DOHH2 (cell line): ENCODE data around the gene TSPAN1.
A peak's percentile ranks its signal among the peaks of the same experiment; 100 is the strongest.

Source experiments
- H3F3A ChIP-seq: fragments of 200-600 bp; sonication (generic), shearing (Covaris generic); 2 replicates; pipeline ENCODE4 v1.6.0; 2016; ENCODE audit warnings: antibody characterized with exemption, mild to moderate bottlenecking; ENCODE audit not compliant: control insufficient read depth, insufficient read depth
- H3K27ac ChIP-seq: fragments of 200-600 bp; sonication (generic); 2 replicates; pipeline ENCODE4 v1.5.1; 2014; ENCODE audit warnings: low read depth, mild to moderate bottlenecking, low read length, moderate library complexity
- H3K27me3 ChIP-seq: fragments of 200-600 bp; sonication (generic); 2 replicates; pipeline ENCODE4 v1.6.1; 2014; ENCODE audit warnings: mild to moderate bottlenecking, low read length, mixed read lengths; ENCODE audit not compliant: control insufficient read depth
- H3K36me3 ChIP-seq: fragments of 200-600 bp; sonication (generic); 2 replicates; pipeline ENCODE4 v1.6.1; 2014; ENCODE audit warnings: mild to moderate bottlenecking, low read length, moderate library complexity, mixed read lengths; ENCODE audit not compliant: control insufficient read depth
- H3K4me1 ChIP-seq: fragments of 200-600 bp; sonication (generic); 2 replicates; pipeline ENCODE4 v1.6.1; 2014; ENCODE audit warnings: mild to moderate bottlenecking, low read length, mixed read lengths; ENCODE audit not compliant: control insufficient read depth
- H3K4me2 ChIP-seq: fragments of 200-600 bp; sonication (generic); 2 replicates; pipeline ENCODE4 v1.6.0; 2014; ENCODE audit warnings: mild to moderate bottlenecking, low read length, moderate library complexity
- H3K4me3 ChIP-seq: fragments of 200-600 bp; sonication (generic); 2 replicates; pipeline ENCODE4 v1.5.1; 2014; ENCODE audit warnings: mild to moderate bottlenecking, low read length, mixed read lengths
- H3K79me2 ChIP-seq: fragments of 200-600 bp; sonication (generic); 2 replicates; pipeline ENCODE4 v1.6.1; 2014; ENCODE audit warnings: mild to moderate bottlenecking, low read length, mixed read lengths; ENCODE audit not compliant: control insufficient read depth
- H3K9me2 ChIP-seq: fragments of 200-600 bp; sonication (generic); replicated peaks from 2 replicates; pipeline ENCODE4 v1.6.1; 2014; ENCODE audit warnings: mild to moderate bottlenecking, low read length, mixed read lengths; ENCODE audit not compliant: control insufficient read depth
- H3K9me3 ChIP-seq: fragments of 200-600 bp; sonication (generic); 2 replicates; pipeline ENCODE4 v1.6.1; 2014; ENCODE audit warnings: antibody characterized with exemption, low read length, mixed read lengths; ENCODE audit not compliant: control insufficient read depth, insufficient read depth
- H4K20me1 ChIP-seq: fragments of 200-600 bp; sonication (generic); 2 replicates; pipeline ENCODE4 v1.6.0; 2014; ENCODE audit warnings: low read depth, mild to moderate bottlenecking, antibody characterized with exemption, low read length, moderate library complexity; ENCODE audit not compliant: control insufficient read depth, insufficient read depth
- EZH2phosphoT487 ChIP-seq: fragments of 200-600 bp; sonication (generic); IDR thresholded peaks from 2 replicates; pipeline ENCODE4 v1.6.1; 2017; ENCODE audit warnings: borderline replicate concordance, mild to moderate bottlenecking, antibody characterized with exemption, low read length, moderate library complexity, mixed read lengths
- TF ChIP-seq, protein P1 (sequence below): fragments of 200-600 bp; sonication (generic); IDR thresholded peaks from one replicate; pipeline ENCODE4 v1.5.1; 2014; ENCODE audit warnings: antibody characterized with exemption, mild to moderate bottlenecking, low read depth, low read length; ENCODE audit not compliant: poor library complexity, severe bottlenecking

The TSPAN1 gene

DNA sequence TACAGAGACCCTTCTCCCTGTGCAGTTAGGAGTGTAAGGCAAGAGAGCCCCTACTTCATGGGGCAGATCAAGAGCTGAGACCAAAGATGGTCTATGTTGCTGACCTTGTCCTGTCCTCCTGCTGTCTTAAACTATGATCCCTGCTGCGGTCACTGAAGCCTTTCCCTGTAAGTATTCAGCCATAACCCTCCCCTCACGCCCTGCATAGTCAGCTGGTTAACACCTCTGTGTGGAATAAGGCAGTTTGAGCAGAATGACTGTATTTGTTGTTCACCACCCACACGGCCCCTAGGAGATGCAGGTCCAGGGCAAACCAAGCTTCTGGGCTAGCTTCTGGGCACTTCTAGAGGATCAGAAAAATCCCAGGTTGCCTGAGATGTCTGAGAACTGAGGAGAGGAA lies 356 bp downstream of the TSPAN1 start:
- H3F3A ChIP-seq = no peaks in the 10 kb centered on the region
- no peaks in the 10 kb centered on the region for H3K79me2 ChIP-seq
- H4K20me1 ChIP-seq = no peaks in the 10 kb centered on the region
- TF ChIP-seq, protein P1, sequence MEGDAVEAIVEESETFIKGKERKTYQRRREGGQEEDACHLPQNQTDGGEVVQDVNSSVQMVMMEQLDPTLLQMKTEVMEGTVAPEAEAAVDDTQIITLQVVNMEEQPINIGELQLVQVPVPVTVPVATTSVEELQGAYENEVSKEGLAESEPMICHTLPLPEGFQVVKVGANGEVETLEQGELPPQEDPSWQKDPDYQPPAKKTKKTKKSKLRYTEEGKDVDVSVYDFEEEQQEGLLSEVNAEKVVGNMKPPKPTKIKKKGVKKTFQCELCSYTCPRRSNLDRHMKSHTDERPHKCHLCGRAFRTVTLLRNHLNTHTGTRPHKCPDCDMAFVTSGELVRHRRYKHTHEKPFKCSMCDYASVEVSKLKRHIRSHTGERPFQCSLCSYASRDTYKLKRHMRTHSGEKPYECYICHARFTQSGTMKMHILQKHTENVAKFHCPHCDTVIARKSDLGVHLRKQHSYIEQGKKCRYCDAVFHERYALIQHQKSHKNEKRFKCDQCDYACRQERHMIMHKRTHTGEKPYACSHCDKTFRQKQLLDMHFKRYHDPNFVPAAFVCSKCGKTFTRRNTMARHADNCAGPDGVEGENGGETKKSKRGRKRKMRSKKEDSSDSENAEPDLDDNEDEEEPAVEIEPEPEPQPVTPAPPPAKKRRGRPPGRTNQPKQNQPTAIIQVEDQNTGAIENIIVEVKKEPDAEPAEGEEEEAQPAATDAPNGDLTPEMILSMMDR = no peak
- no peak for TF ChIP-seq EZH2phosphoT487
- H3K4me2 ChIP-seq = no peak overlapping the region
- no peak overlapping the region for H3K27ac ChIP-seq
- no peaks in the 10 kb centered on the region for H3K36me3 ChIP-seq
- H3K9me3 ChIP-seq = no peaks in the 10 kb centered on the region
- H3K9me2 ChIP-seq = no peaks in the 10 kb centered on the region
- peaks cover 22% of the 10 kb centered on the region for H3K4me1 ChIP-seq
- H3K27me3 ChIP-seq = no peaks in the 10 kb centered on the region
- no peak overlapping the region for H3K4me3 ChIP-seq

DNA sequence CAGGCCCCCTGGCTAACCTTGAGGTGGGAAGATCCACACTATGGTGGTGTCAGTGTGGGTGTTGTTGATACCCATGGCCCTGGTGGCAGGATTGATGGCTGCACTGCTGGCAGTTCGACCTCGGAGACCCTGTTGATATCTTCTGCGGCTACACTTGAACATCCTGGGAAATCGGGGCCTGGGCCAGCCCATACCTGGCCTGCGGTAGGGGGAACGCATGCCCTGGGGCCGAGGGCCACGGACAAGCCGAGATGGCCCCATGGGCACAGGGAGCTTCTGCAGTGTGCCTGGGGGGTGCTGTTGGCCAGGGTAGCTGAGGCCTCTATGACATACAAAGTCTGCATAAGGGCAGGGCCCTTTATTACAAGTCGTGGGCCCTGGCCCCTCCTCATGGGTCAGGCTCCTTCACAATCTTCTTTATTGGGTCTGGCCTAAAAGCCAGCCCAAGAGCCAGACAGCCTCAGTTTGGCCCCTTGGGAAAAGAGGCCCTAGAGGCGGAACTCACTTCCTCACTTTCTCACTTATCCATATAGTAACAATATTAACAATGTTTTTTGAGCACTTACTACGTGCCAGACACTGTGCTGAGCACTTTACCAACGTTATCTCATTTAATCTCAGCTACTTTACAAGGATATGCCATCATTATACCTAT lies 1.5 kb downstream of the TSPAN1 start, which contains the start of gene P3R3URF:
Gene P3R3URF, minus strand, starts transcription at position 278 of the 655 bp plus-strand sequence. Its CDS starts 17 bp downstream, at position 261.
- Histone ChIP-seq H3K4me3 (no peak within 1 kb of the TSS), H3K9me2 (no peaks in the 10 kb centered on the region), H3K9me3 (no peaks in the 10 kb centered on the region), H3K79me2 (no peaks in the 10 kb centered on the region), H3F3A (no peaks in the 10 kb centered on the region), H3K4me1 (peaks cover 19% of the 10 kb centered on the region), H3K27me3 (no peaks in the 10 kb centered on the region), H4K20me1 (no peaks in the 10 kb centered on the region), H3K4me2 (no peak within 1 kb of the TSS), H3K27ac (no peak within 1 kb of the TSS), H3K36me3 (no peaks in the 10 kb centered on the region)
- TF ChIP-seq, protein P1 = no peak
- no peak for TF ChIP-seq EZH2phosphoT487

DNA sequence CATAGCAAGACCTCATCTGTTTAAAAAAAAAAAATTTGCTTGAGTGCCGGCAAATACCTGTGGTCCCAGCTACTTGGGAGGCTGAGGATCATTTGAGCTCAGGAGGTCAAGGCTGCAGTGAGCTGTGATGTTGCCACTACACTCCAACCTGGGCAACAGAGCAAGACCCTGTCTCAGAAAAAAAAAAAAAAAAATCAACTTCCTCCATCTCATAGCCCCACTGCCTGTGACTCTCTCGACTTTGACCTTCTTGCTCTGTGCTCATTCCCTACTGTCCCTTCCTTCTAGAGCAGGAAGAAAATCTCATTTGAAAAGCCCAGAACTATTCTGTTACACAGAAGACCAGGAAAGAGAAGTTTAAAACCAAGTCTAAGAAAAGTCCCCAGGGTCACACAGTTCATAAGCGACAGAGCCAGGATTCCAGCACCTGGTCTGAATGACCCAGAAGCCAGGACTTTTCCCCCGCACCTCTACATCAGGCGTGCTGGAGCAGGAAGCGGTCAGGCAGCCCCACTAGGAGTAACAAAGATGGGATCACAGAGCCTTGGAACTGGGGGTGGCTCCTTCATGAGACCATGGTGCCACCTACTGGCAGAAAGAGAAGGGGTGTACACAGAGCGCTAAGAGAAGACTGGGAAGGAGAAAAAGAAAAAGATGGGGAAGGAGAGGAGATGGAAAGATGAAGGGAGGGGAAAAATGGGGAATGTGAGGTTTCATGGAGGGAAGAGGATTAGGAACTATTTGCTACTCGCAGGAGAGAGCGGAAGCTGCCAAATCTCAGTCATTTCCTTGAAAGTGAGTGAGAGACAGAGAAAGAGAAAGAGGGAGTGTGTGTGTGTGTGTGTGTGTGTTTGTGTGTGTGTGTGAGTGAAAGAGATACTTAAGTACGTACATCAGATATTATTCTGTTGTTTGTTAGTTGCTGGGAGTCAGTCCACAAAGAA lies 4.5 kb downstream of the TSPAN1 start:
- Histone ChIP-seq H3K4me1 (peaks cover 6% of the 10 kb centered on the region), H3F3A (no peaks in the 10 kb centered on the region)

More for the DNA sequence above, 4.5 kb downstream of the TSPAN1 start:
- H3K4me3 ChIP-seq = 0 out of 2 replicates have a peak overlapping the region, but pooled peaks have one; percentile 4
- no peaks in the 10 kb centered on the region for H4K20me1 ChIP-seq
- H3K27ac ChIP-seq = no peak overlapping the region
- no peaks in the 10 kb centered on the region for H3K79me2 ChIP-seq
- no peaks in the 10 kb centered on the region for H3K27me3 ChIP-seq
- H3K4me2 ChIP-seq = peak overlapping the region; percentile 30
- H3K9me2 ChIP-seq = no peaks in the 10 kb centered on the region
- TF ChIP-seq EZH2phosphoT487 = no peak
- TF ChIP-seq, protein P1 = peak; percentile 94
- no peaks in the 10 kb centered on the region for H3K9me3 ChIP-seq
- H3K36me3 ChIP-seq = no peaks in the 10 kb centered on the region
